Liver (tissue), 9 donors: ENCODE results near the gene AMER2. TPM values are rescaled to one million over a fixed set of nuclear protein-coding genes. Genes with fewer than 3 reads are reported as not detected.

Experiments
- DNase-seq: peaks from one replicate; pipeline ENCODE4 v3.0.0-alpha.2; 2017; ENCODE audit warnings: low spot score
- H3K27ac ChIP-seq, 2 donors: one replicate each; pipeline ENCODE4 v1.7.0; 2013; ENCODE audit warnings: inconsistent platforms in 2 of 2, low read length in 2 of 2, control low read depth in 1 of 2, low read depth in 1 of 2, mild to moderate bottlenecking in 1 of 2
- H3K27me3 ChIP-seq, 4 donors: one replicate each; pipeline versions ENCODE4 v1.6.1 to v1.7.0; 2013; ENCODE audit warnings: low read length in 3 of 4, inconsistent platforms in 1 of 4, mild to moderate bottlenecking in 1 of 4, moderate library complexity in 1 of 4; ENCODE audit not compliant: control insufficient read depth in 4 of 4, insufficient read depth in 4 of 4
- H3K36me3 ChIP-seq, 4 donors: one replicate each; pipeline versions ENCODE4 v1.6.1 to v1.7.0; 2013; ENCODE audit warnings: low read length in 3 of 4, mild to moderate bottlenecking in 3 of 4, low read depth in 1 of 4, moderate library complexity in 1 of 4; ENCODE audit not compliant: control insufficient read depth in 4 of 4, insufficient read depth in 3 of 4
- H3K4me1 ChIP-seq, 4 donors: one replicate each; pipeline versions ENCODE4 v1.6.1 to v1.7.0; 2013; ENCODE audit warnings: low read length in 3 of 4, mild to moderate bottlenecking in 3 of 4, moderate library complexity in 1 of 4; ENCODE audit not compliant: control insufficient read depth in 4 of 4, insufficient read depth in 4 of 4
- H3K4me3 ChIP-seq, 3 donors: one replicate each; pipeline versions ENCODE4 v1.6.1 to v1.7.0; 2013; ENCODE audit warnings: low read length in 3 of 3, control low read depth in 1 of 3, low read depth in 1 of 3, mild to moderate bottlenecking in 1 of 3
- H3K9ac ChIP-seq, 2 donors: one replicate each; pipeline ENCODE4 v1.7.0; 2013; ENCODE audit warnings: low read length in 2 of 2, mild to moderate bottlenecking in 2 of 2, moderate library complexity in 2 of 2, control low read depth in 1 of 2, low read depth in 1 of 2
- H3K9me3 ChIP-seq, 4 donors: one replicate each; pipeline versions ENCODE4 v1.6.1 to v1.7.0; 2013; ENCODE audit warnings: low read length in 3 of 4; ENCODE audit not compliant: control insufficient read depth in 4 of 4
- EGR1 ChIP-seq, 2 donors: IDR thresholded peaks; 2 replicates each; pipeline ENCODE4 v1.6.1; 2016 to 2018; ENCODE audit warnings: antibody characterized with exemption in 2 of 2, low read depth in 2 of 2
- FOXA2 ChIP-seq: IDR thresholded peaks from 2 replicates; pipeline ENCODE4 v1.6.1; 2016; ENCODE audit warnings: antibody characterized with exemption
- GABPA ChIP-seq, 2 donors: IDR thresholded peaks in 1 of 2; conservative IDR thresholded peaks in 1 of 2; 2 replicates each; pipeline ENCODE4 v1.6.1; 2016; ENCODE audit warnings: antibody characterized with exemption in 2 of 2, mild to moderate bottlenecking in 1 of 2, moderate library complexity in 1 of 2
- HNF4A ChIP-seq, 2 donors: conservative IDR thresholded peaks; 2 replicates each; pipeline ENCODE4 v1.6.1; 2016; ENCODE audit warnings: antibody characterized with exemption in 2 of 2, mild to moderate bottlenecking in 2 of 2
- HNF4G ChIP-seq: IDR thresholded peaks from 2 replicates; pipeline ENCODE4 v1.6.1; 2016; ENCODE audit warnings: antibody characterized with exemption
- JUND ChIP-seq, 2 donors: IDR thresholded peaks; 2 replicates each; pipeline ENCODE4 v1.6.1; 2016; ENCODE audit warnings: antibody characterized with exemption in 2 of 2
- RXRA ChIP-seq, 2 donors: IDR thresholded peaks; 2 replicates each; pipeline ENCODE4 v1.6.1; 2017 to 2018; ENCODE audit warnings: antibody characterized with exemption in 2 of 2, mild to moderate bottlenecking in 1 of 2
- SP1 ChIP-seq: IDR thresholded peaks from 2 replicates; pipeline ENCODE4 v1.6.1; 2018; ENCODE audit warnings: antibody characterized with exemption, mild to moderate bottlenecking
- YY1 ChIP-seq: IDR thresholded peaks from 2 replicates; pipeline ENCODE4 v1.6.1; 2016; ENCODE audit warnings: antibody characterized with exemption, mild to moderate bottlenecking
- WGBS: extraction: QIAGEN DNeasy Blood & Tissue Kit; methylation state at CpG from one replicate; pipeline ENCODE4 v1.1.7; 2013; 5-methylcytosine and 5-hydroxymethylcytosine counted together
- polyA plus RNA-seq, 2 donors: library from polyadenylated mRNA; stranded (reverse) in 1 of 2; unstranded in 1 of 2; fragments of 200-250 nt in 1 of 2; fragments of >200 nt in 1 of 2; fragmentation: Nextera tagmentation in 1 of 2; extraction: Ambion mirVana in 1 of 2; gene quantifications; one replicate each; pipeline versions ENCODE4 v1.2.1 to v1.2.3, GENCODE V29; 2013 to 2015
- total RNA-seq, 2 donors: library from RNA; depleted of rRNA; stranded (reverse); fragments of >200 nt; gene quantifications; one replicate each; pipeline ENCODE4 v1.2.3, GENCODE V29; 2014
- TF ChIP-seq, protein P1 (sequence below): fragments of 150-350 bp; IDR thresholded peaks from 2 replicates; pipeline ENCODE4 v1.5.1; 2017; ENCODE audit warnings: improper control_type of control experiment, low read depth, low read length; ENCODE audit not compliant: missing input control
- TF ChIP-seq, protein P2 (sequence below): IDR thresholded peaks from 2 replicates; pipeline ENCODE4 v1.6.1; 2016; ENCODE audit warnings: antibody characterized with exemption
- TF ChIP-seq, protein P3 (sequence below): IDR thresholded peaks from 2 replicates; pipeline ENCODE4 v1.6.1; 2016; ENCODE audit warnings: antibody characterized with exemption
- TF ChIP-seq, protein P4 (sequence below): IDR thresholded peaks from 2 replicates; pipeline ENCODE4 v1.6.1; 2016; ENCODE audit warnings: antibody characterized with exemption, mild to moderate bottlenecking
- TF ChIP-seq, protein P5 (sequence below): IDR thresholded peaks from 2 replicates; pipeline ENCODE4 v1.6.1; 2016; ENCODE audit warnings: antibody characterized with exemption
- donor health status: healthy.
- donor health status: healthy.
- donor health status: healthy.
- donor health status: healthy.
- donor health status: healthy.

The AMER2 gene
- total and polyA plus RNA-seq, 4 donors: not detected

DNA sequence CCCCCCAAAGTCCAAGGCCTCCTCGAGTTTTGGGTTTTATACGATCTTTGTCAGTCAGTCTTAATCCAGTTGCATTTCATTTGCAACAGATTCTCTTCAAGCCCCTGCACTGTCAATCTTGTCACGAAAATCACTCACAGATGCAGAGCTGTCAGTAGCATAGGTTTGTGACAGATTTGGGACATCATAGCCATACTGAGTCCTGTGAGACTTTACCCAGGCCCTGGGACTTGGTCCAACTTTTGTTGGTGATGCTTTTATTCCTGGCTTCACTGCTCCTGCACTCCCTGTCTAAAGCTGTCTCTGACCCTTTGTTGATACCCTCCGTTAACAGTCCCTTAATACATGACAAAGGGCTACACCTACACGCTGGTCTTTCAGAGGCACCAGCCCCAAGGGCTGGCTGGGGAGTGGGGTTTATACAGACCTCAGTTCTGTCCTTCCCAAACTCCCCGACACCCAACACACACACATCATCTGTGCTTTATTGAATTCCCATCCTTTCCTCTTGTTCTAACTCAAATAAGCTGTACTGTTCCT is 40.1 kb downstream of the AMER2 start:
- WGBS: 56% methylated on average over 6 of the region's 6 CpGs
- Histone ChIP-seq H3K9ac (no peak overlapping the region), H3K4me1 (no peaks in the 10 kb centered on the region), H3K27ac (no peak overlapping the region), H3K9me3 (peaks cover 0 to 12% (median 0%) of the 10 kb centered on the region in 4 donors), H3K27me3 (peaks cover 0 to 3% (median 0%) of the 10 kb centered on the region in 4 donors), H3K4me3 (no peak overlapping the region), H3K36me3 (no peaks in the 10 kb centered on the region)
- TF ChIP-seq HNF4G (no peak), HNF4A (conservative IDR thresholded peaks at IDR 0.05) (no peak), RXRA (IDR thresholded peaks at IDR 0.05) (no peak), FOXA2 (no peak), SP1 (no peak), GABPA (IDR thresholded peaks at IDR 0.05 in 1 of 2, conservative IDR thresholded peaks at IDR 0.05 in 1 of 2) (no peak)
- TF ChIP-seq, protein P1, sequence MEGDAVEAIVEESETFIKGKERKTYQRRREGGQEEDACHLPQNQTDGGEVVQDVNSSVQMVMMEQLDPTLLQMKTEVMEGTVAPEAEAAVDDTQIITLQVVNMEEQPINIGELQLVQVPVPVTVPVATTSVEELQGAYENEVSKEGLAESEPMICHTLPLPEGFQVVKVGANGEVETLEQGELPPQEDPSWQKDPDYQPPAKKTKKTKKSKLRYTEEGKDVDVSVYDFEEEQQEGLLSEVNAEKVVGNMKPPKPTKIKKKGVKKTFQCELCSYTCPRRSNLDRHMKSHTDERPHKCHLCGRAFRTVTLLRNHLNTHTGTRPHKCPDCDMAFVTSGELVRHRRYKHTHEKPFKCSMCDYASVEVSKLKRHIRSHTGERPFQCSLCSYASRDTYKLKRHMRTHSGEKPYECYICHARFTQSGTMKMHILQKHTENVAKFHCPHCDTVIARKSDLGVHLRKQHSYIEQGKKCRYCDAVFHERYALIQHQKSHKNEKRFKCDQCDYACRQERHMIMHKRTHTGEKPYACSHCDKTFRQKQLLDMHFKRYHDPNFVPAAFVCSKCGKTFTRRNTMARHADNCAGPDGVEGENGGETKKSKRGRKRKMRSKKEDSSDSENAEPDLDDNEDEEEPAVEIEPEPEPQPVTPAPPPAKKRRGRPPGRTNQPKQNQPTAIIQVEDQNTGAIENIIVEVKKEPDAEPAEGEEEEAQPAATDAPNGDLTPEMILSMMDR: no peak
- TF ChIP-seq, protein P2, sequence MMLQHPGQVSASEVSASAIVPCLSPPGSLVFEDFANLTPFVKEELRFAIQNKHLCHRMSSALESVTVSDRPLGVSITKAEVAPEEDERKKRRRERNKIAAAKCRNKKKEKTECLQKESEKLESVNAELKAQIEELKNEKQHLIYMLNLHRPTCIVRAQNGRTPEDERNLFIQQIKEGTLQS: no peak
- TF ChIP-seq, protein P3, sequence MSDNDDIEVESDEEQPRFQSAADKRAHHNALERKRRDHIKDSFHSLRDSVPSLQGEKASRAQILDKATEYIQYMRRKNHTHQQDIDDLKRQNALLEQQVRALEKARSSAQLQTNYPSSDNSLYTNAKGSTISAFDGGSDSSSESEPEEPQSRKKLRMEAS: no peak
- no peak for DNase-seq

DNA sequence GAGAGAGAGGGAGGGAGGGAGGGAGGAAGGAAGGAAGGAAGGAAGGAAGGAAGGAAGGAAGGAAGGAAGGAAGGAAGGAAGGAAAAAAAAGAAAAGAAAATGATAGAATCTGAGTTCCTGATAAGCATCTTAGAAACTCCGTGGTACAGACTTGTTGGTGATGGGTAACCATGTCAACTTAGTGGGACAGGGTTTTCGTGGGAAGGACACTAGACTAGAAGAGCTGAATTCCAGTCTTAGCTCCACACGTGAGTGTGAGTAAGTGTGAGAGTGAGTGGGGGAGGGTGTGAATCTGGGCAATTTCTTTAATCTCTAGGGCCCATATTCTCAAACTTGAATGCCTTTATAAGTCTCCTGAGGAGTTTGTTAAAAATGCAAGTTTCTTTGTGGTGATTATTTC is 41.1 kb downstream of the AMER2 start:
- H3K4me1 ChIP-seq: no peaks in the 10 kb centered on the region
- H3K9ac ChIP-seq: no peak overlapping the region
- no peaks in the 10 kb centered on the region for H3K36me3 ChIP-seq
- H3K27me3 ChIP-seq: peaks cover 0 to 1% (median 0%) of the 10 kb centered on the region in 4 donors
- DNase-seq: no peak
- 43% methylated on average over 3 of the region's 3 CpGs for WGBS
- H3K27ac ChIP-seq: no peak overlapping the region
- H3K4me3 ChIP-seq: no peak overlapping the region
- peaks cover 0 to 12% (median 0%) of the 10 kb centered on the region in 4 donors for H3K9me3 ChIP-seq
- no peak for TF ChIP-seq GABPA (IDR thresholded peaks at IDR 0.05 in 1 of 2, conservative IDR thresholded peaks at IDR 0.05 in 1 of 2)
- TF ChIP-seq, protein P4, sequence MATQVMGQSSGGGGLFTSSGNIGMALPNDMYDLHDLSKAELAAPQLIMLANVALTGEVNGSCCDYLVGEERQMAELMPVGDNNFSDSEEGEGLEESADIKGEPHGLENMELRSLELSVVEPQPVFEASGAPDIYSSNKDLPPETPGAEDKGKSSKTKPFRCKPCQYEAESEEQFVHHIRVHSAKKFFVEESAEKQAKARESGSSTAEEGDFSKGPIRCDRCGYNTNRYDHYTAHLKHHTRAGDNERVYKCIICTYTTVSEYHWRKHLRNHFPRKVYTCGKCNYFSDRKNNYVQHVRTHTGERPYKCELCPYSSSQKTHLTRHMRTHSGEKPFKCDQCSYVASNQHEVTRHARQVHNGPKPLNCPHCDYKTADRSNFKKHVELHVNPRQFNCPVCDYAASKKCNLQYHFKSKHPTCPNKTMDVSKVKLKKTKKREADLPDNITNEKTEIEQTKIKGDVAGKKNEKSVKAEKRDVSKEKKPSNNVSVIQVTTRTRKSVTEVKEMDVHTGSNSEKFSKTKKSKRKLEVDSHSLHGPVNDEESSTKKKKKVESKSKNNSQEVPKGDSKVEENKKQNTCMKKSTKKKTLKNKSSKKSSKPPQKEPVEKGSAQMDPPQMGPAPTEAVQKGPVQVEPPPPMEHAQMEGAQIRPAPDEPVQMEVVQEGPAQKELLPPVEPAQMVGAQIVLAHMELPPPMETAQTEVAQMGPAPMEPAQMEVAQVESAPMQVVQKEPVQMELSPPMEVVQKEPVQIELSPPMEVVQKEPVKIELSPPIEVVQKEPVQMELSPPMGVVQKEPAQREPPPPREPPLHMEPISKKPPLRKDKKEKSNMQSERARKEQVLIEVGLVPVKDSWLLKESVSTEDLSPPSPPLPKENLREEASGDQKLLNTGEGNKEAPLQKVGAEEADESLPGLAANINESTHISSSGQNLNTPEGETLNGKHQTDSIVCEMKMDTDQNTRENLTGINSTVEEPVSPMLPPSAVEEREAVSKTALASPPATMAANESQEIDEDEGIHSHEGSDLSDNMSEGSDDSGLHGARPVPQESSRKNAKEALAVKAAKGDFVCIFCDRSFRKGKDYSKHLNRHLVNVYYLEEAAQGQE: no peak
- no peak for TF ChIP-seq RXRA (IDR thresholded peaks at IDR 0.05)
- no peak for TF ChIP-seq JUND (IDR thresholded peaks at IDR 0.05)
- no peak for TF ChIP-seq HNF4A (conservative IDR thresholded peaks at IDR 0.05)
- TF ChIP-seq YY1: no peak
- TF ChIP-seq, protein P5, sequence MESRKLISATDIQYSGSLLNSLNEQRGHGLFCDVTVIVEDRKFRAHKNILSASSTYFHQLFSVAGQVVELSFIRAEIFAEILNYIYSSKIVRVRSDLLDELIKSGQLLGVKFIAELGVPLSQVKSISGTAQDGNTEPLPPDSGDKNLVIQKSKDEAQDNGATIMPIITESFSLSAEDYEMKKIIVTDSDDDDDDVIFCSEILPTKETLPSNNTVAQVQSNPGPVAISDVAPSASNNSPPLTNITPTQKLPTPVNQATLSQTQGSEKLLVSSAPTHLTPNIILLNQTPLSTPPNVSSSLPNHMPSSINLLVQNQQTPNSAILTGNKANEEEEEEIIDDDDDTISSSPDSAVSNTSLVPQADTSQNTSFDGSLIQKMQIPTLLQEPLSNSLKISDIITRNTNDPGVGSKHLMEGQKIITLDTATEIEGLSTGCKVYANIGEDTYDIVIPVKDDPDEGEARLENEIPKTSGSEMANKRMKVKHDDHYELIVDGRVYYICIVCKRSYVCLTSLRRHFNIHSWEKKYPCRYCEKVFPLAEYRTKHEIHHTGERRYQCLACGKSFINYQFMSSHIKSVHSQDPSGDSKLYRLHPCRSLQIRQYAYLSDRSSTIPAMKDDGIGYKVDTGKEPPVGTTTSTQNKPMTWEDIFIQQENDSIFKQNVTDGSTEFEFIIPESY: no peak
- TF ChIP-seq, protein P2: no peak
- TF ChIP-seq, protein P3: no peak
- TF ChIP-seq EGR1 (IDR thresholded peaks at IDR 0.05; ENCODE audit: low read depth in 2 of 2): no peak
- TF ChIP-seq HNF4G: no peak
- TF ChIP-seq, protein P1: no peak
- TF ChIP-seq SP1: no peak
